ENCODE results near the gene C7orf57. TPM values are rescaled to one million over a fixed set of nuclear protein-coding genes. Genes with fewer than 3 reads are reported as not detected.

C7orf57 gene
- total and polyA plus RNA-seq, 4 donors = 1.6 to 14.5 (median 5.8) TPM

GRCh38 chr7:48028938-48029337 lies 6.4 kb upstream of the C7orf57 start, which contains the start of gene SUN3:
Gene SUN3 (minus strand): TSS chr7:48029107. CDS start chr7:48028938, 169 bp downstream.
- 79 to 93% methylated on average over 6 of the region's 6 CpGs for WGBS, 2 donors
- no peak within 1 kb of the TSS for H3K27ac ChIP-seq (ENCODE audit: low read depth in 1 of 2, low read length in 1 of 2)
- TF ChIP-seq CTCF (IDR thresholded peaks at IDR 0.05; ENCODE audit: control extremely low read depth, extremely low read depth) = no peak

GRCh38 chr7:48031111-48031510 lies 4.2 kb upstream of the C7orf57 start:
- peaks cover 0 to 9% (median 7%) of the 10 kb centered on the region in 5 donors for H3K4me1 ChIP-seq (ENCODE audit: control insufficient read depth in 5 of 5, insufficient read depth in 5 of 5, low read length in 5 of 5)
- H3K4me3 ChIP-seq = no peak overlapping the region
- H3K9ac ChIP-seq (ENCODE audit: insufficient read depth in 1 of 2, low read length in 2 of 2) = no peak overlapping the region
- H3K36me3 ChIP-seq (ENCODE audit: control insufficient read depth in 4 of 4, insufficient read depth in 4 of 4, low read length in 4 of 4) = no peaks in the 10 kb centered on the region
- ATAC-seq (ENCODE audit: insufficient read depth, low FRiP score) (no peak), DNase-seq (no peak)
- H3K9me3 ChIP-seq (ENCODE audit: control insufficient read depth in 4 of 4, insufficient read depth in 3 of 4, low read length in 3 of 4) = no peaks in the 10 kb centered on the region
- H3K27me3 ChIP-seq (ENCODE audit: control insufficient read depth in 3 of 3, insufficient read depth in 3 of 3, low read length in 2 of 3) = peaks cover 0 to 17% (median 12%) of the 10 kb centered on the region in 3 donors
- no peak overlapping the region for H3K27ac ChIP-seq (ENCODE audit: low read depth in 1 of 2, low read length in 1 of 2)
- 62 to 85% methylated on average over 2 of the region's 2 CpGs for WGBS, 2 donors
- TF ChIP-seq CTCF (IDR thresholded peaks at IDR 0.05; ENCODE audit: control extremely low read depth, extremely low read depth) = no peak

More at GRCh38 chr7:48028938-48029337, 6.4 kb upstream of the C7orf57 start, which contains the start of gene SUN3:
- Histone ChIP-seq H3K4me3 (no peak within 1 kb of the TSS), H3K27me3 (ENCODE audit: control insufficient read depth in 3 of 3, insufficient read depth in 3 of 3, low read length in 2 of 3) (peaks cover 0 to 8% (median 5%) of the 10 kb centered on the region in 3 donors), H3K36me3 (ENCODE audit: control insufficient read depth in 4 of 4, insufficient read depth in 4 of 4, low read length in 4 of 4) (no peaks in the 10 kb centered on the region), H3K9ac (ENCODE audit: insufficient read depth in 1 of 2, low read length in 2 of 2) (no peak within 1 kb of the TSS), H3K9me3 (ENCODE audit: control insufficient read depth in 4 of 4, insufficient read depth in 3 of 4, low read length in 3 of 4) (peaks cover 0 to 2% (median 0%) of the 10 kb centered on the region in 4 donors), H3K4me1 (ENCODE audit: control insufficient read depth in 5 of 5, insufficient read depth in 5 of 5, low read length in 5 of 5) (no peaks in the 10 kb centered on the region)
- no peak for DNase-seq
- no peak for ATAC-seq (ENCODE audit: insufficient read depth, low FRiP score)

- DNase-seq (no peak), ATAC-seq (ENCODE audit: insufficient read depth, low FRiP score) (no peak)
- H3K9me3 ChIP-seq (ENCODE audit: control insufficient read depth in 4 of 4, insufficient read depth in 3 of 4, low read length in 3 of 4) = no peaks in the 10 kb centered on the region
- H3K27ac ChIP-seq (ENCODE audit: low read depth in 1 of 2, low read length in 1 of 2) = no peak overlapping the region
- H3K4me1 ChIP-seq (ENCODE audit: control insufficient read depth in 5 of 5, insufficient read depth in 5 of 5, low read length in 5 of 5) = peaks cover 0 to 9% (median 9%) of the 10 kb centered on the region in 5 donors
- no peak overlapping the region for H3K4me3 ChIP-seq
- H3K27me3 ChIP-seq (ENCODE audit: control insufficient read depth in 3 of 3, insufficient read depth in 3 of 3, low read length in 2 of 3) = peaks cover 0 to 38% (median 15%) of the 10 kb centered on the region in 3 donors
- WGBS, 2 donors = 63 to 69% methylated on average over 5 of the region's 5 CpGs
- H3K36me3 ChIP-seq (ENCODE audit: control insufficient read depth in 4 of 4, insufficient read depth in 4 of 4, low read length in 4 of 4) = no peaks in the 10 kb centered on the region
- TF ChIP-seq CTCF (IDR thresholded peaks at IDR 0.05; ENCODE audit: control extremely low read depth, extremely low read depth) = no peak
- H3K9ac ChIP-seq (ENCODE audit: insufficient read depth in 1 of 2, low read length in 2 of 2) = no peak overlapping the region
Measured at GRCh38 chr7:48033922-48034321, 1.4 kb upstream of the C7orf57 start.

Data from lung (tissue), 12 donors.